ENCODE results near the gene ZNF444.

- no peak for TF ChIP-seq POLR2A (IDR thresholded peaks at IDR 0.05; ENCODE audit: low read depth, low read length)
- no peak for TF ChIP-seq POLR2AphosphoS5 (IDR thresholded peaks at IDR 0.05; ENCODE audit: low read depth, low read length)
- no peak for TF ChIP-seq TAF1 (IDR thresholded peaks at IDR 0.05; ENCODE audit: borderline replicate concordance, low read depth, low read length)
These were observed 34.7 kb upstream of the ZNF444 start for GRCh38 chr19:56106397-56106849.
